Endothelial cell (in vitro differentiated cells): Measurements from ENCODE around the gene JAKMIP2. TPM values are rescaled to one million over a fixed set of nuclear protein-coding genes. Genes with fewer than 3 reads are reported as not detected.

Experiments
- DNase-seq: peaks from one replicate; pipeline ENCODE4 v3.0.0; 2021; ENCODE audit warnings: low spot score
- H3K27ac Mint-ChIP-seq: one replicate; pipeline ENCODE4 v1.8.0; 2021; ENCODE audit warnings: mixed read lengths, inconsistent platforms; ENCODE audit not compliant: unreplicated experiment
- H3K27me3 Mint-ChIP-seq: one replicate; pipeline ENCODE4 v1.8.0; 2021; ENCODE audit warnings: mild to moderate bottlenecking, moderate library complexity, mixed read lengths, inconsistent platforms; ENCODE audit not compliant: unreplicated experiment
- H3K36me3 Mint-ChIP-seq: one replicate; pipeline ENCODE4 v1.8.0; 2021; ENCODE audit warnings: mild to moderate bottlenecking, low read depth, mixed read lengths, inconsistent platforms; ENCODE audit not compliant: unreplicated experiment
- H3K4me1 Mint-ChIP-seq: one replicate; pipeline ENCODE4 v1.8.0; 2021; ENCODE audit warnings: mild to moderate bottlenecking, mixed read lengths, inconsistent platforms; ENCODE audit not compliant: unreplicated experiment
- H3K4me3 Mint-ChIP-seq: one replicate; pipeline ENCODE4 v1.8.0; 2021; ENCODE audit warnings: mild to moderate bottlenecking, mixed read lengths, inconsistent platforms; ENCODE audit not compliant: unreplicated experiment
- H3K9me3 Mint-ChIP-seq: one replicate; pipeline ENCODE4 v1.8.0; 2021; ENCODE audit warnings: mixed read lengths, inconsistent platforms; ENCODE audit not compliant: unreplicated experiment
- total RNA-seq: library from RNA; stranded (reverse); fragmentation: NEBNext Ultra II Directional; extraction: Animal tissue kit (Norgen Biotek cat#: 25700); gene quantifications from one replicate; pipeline ENCODE4 v1.2.1, GENCODE V29; 2021; ENCODE audit not compliant: unreplicated experiment
- TF ChIP-seq, protein P1 (sequence below): fragments of 200-600 bp; sonication (generic); IDR thresholded peaks from one replicate; pipeline ENCODE4 v1.5.0; 2021; ENCODE audit warnings: antibody characterized with exemption; ENCODE audit not compliant: unreplicated experiment

JAKMIP2 gene
- total RNA-seq, 1 donor from 2014 or later = 4.3 TPM

DNA sequence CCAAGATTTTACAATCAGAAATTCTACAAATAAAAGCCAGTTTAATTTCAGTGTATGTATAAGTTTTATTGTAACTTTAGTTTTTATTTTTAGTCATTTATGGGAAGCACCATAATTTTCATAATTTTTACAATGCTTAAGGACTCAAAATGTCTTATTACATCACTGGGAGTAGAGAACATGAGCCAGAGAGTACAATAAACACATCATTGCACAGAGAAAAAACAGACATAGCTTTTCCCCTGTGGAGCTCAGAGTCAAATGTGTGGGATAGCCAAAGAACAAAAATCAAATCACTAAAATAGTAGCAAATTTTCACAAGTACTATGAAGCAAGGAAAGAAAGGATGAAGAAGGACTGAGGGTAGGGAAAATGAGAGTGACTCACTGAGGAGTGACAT, 5.5 kb upstream of the JAKMIP2 start:
- no peak for DNase-seq
- Mint-ChIP-seq H3K27ac (no peak overlapping the region), H3K4me1 (no peaks in the 10 kb centered on the region), H3K9me3 (no peaks in the 10 kb centered on the region), H3K36me3 (no peaks in the 10 kb centered on the region), H3K27me3 (no peaks in the 10 kb centered on the region), H3K4me3 (no peak overlapping the region)
- TF ChIP-seq, protein P1, sequence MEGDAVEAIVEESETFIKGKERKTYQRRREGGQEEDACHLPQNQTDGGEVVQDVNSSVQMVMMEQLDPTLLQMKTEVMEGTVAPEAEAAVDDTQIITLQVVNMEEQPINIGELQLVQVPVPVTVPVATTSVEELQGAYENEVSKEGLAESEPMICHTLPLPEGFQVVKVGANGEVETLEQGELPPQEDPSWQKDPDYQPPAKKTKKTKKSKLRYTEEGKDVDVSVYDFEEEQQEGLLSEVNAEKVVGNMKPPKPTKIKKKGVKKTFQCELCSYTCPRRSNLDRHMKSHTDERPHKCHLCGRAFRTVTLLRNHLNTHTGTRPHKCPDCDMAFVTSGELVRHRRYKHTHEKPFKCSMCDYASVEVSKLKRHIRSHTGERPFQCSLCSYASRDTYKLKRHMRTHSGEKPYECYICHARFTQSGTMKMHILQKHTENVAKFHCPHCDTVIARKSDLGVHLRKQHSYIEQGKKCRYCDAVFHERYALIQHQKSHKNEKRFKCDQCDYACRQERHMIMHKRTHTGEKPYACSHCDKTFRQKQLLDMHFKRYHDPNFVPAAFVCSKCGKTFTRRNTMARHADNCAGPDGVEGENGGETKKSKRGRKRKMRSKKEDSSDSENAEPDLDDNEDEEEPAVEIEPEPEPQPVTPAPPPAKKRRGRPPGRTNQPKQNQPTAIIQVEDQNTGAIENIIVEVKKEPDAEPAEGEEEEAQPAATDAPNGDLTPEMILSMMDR = no peak

DNA sequence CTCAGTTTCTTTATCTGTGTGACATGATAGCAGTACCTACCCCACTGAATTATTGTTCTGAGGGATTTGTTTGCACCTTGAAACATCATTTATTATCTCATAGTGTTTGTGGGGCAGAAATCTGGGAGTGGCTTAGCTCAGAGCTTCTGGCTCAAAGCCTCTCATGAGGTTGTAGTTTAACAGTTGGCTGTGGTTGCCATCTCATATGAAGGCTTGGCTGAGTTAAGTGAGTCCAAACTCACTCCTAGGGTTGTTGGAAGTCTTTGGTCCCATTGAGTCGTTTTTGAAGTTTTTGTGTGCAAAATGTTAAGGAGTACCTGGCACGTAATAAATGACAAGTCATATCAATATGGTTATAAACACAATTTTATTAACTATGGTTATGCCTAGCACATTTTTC, 3.6 kb upstream of the JAKMIP2 start:
- Mint-ChIP-seq H3K27me3 (no peaks in the 10 kb centered on the region), H3K27ac (no peak overlapping the region), H3K4me1 (peaks cover 7% of the 10 kb centered on the region), H3K36me3 (no peaks in the 10 kb centered on the region), H3K9me3 (no peaks in the 10 kb centered on the region), H3K4me3 (no peak overlapping the region)
- TF ChIP-seq, protein P1 = no peak
- no peak for DNase-seq

DNA sequence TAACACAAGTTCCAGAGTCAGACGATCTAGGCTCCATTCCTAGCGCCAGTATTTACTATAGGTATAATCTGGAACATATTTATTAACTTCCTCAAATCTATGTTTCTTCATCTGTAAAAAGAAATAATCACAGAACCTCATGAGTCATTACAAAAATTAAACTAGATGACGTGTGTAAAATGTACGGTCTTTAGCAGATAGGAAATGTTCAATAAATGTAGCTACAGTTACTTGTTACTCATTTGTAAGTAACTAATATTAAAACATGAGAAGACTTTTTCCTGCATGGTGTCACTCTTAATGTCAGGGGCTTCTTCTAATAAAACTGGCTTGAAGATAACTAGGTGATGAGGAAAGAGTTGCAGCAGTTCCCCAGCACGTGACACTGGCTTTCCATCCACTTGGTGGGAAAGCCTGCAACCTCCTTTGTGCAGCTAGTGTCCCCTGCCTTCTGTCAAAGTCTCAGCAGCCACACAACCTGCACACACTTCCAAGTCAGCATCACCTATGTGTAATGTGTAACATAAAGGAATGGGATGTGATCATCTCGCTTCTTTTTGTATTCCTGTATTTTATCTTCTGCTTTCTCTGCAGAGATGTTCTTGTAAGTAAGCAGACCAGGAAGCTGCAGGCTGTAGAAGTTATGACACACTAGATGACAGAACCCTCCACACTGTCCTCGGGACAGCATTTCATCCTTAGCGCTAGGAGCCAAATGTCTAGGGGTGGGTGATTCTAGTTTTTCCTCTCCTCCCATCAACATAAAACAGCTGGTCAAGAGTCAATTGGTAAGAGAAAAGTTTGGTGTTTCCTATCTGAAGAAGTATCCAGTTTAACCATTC, 1.8 kb upstream of the JAKMIP2 start:
- no peak for DNase-seq
- Mint-ChIP-seq H3K27me3 (no peaks in the 10 kb centered on the region), H3K4me1 (peaks cover 7% of the 10 kb centered on the region), H3K36me3 (no peaks in the 10 kb centered on the region), H3K27ac (no peak overlapping the region), H3K4me3 (no peak overlapping the region), H3K9me3 (no peaks in the 10 kb centered on the region)
- TF ChIP-seq, protein P1 = no peak

DNA sequence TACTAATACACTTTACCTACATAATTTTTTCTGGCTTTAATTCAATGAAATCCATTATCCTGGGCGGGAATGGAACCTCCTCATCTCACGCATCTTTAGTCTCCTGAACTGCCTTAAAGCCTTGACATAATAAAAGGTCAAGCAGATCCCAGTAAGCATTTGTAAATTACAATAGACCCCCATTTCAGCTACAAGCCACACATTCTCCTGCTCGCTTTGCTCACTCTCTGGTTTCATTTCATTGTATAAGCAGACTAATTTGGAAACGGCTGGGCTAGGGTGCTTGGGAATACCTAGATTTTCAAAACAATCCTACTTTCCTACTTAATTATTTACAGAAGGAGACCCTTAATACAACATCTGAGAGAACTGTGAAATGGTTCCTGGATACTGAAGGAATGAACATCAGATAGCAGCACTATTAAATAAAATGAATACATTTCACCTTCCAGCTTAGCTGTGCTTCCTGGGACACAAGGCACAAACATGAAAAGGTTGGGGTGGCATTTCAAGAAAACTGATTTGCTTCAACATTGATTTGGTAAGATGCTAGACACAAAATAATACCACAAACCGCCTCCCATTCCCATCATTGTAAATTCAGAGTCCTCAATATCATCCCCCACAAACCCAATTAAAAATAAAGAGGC, 1.5 kb downstream of the JAKMIP2 start:
- TF ChIP-seq, protein P1 = no peak
- no peak for DNase-seq
- H3K4me3 Mint-ChIP-seq = no peak overlapping the region

DNA sequence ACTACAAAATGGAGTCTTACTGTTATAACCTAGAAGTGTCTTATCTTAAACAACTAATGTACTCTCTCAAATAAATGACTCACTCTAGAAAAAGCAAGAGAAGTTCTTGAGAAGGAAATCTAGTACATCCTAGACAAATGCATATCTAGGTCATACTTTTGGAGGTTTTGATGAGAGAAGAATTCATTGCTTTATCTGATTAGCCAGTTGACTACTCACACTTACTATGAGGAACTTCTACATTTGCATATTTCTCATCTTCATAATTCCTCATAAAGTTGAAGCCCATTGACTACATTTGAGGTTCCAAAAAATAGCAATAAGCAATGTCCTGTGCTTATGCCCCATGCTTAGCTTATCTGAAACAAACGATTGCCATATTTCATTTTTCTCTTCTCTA, 2.8 kb downstream of the JAKMIP2 start:
- Mint-ChIP-seq H3K27me3 (no peaks in the 10 kb centered on the region), H3K4me1 (peaks cover 7% of the 10 kb centered on the region), H3K9me3 (no peaks in the 10 kb centered on the region), H3K27ac (no peak overlapping the region), H3K36me3 (no peaks in the 10 kb centered on the region), H3K4me3 (no peak overlapping the region)
- DNase-seq = no peak
- TF ChIP-seq, protein P1 = no peak

More for the DNA sequence above, 1.5 kb downstream of the JAKMIP2 start:
- Mint-ChIP-seq H3K4me1 (peaks cover 7% of the 10 kb centered on the region), H3K9me3 (no peaks in the 10 kb centered on the region), H3K36me3 (no peaks in the 10 kb centered on the region), H3K27me3 (no peaks in the 10 kb centered on the region), H3K27ac (no peak overlapping the region)
